Stimulated activated CD8-positive, alpha-beta memory T cell treated with anti-CD3 and anti-CD28 coated beads, Interleukin-15, amount 100 ng/mL, for 24 hours (primary cell): Measurements from ENCODE around the gene ADAM15.
A peak's percentile ranks its signal among the peaks of the same experiment; 100 is the strongest.

ENCODE experiments used
- DNase-seq: peaks from one replicate; pipeline ENCODE4 v3.0.0-alpha.2; 2020; ENCODE audit warnings: low read depth

ADAM15 gene

DNA sequence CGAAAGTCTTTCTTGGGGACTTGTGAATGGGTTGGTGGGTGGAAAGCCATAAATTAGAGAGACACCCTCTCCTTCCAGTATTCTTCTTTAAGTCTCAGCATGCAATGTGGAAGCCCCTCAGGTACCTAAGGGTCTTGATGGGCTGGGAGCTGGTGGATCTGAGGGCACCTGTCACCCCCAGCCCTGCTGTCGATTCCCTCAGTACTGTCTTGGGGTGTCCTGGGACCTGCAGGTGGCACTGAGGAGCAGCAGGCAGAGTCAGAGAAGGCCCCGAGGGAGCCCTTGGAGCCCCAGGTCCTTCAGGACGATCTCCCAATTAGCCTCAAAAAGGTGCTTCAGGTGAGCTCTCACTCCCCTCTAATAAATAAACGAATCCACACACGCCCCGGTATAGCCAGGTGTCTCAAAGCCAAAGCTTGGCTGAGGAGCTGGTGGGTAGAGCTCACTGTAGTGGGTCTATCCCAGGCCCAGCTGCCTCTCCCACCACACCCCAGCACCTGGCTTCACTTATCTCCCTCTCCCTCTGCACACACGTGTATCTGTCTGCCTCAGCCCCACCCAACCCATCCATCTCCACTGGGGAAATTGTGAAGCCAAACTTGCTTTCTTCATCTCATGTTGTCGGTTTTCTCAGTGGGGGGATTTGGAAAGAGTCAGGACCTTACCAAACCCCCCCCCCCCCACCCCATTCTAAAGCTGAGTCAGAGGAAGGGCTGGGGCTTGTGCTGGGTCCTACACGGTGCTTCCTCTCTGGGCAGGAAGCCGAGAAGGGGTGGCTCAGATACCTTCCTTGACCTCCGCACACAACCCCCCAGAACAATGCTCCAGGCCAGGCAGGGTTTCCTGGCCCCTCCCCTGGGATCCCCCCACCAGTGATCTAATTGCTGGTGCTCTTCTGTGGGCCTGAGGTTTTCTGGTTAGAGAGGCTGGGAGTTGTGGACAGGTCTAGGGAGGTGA is 1.6 kb downstream of the ADAM15 start:
- DNase-seq, result no peak

DNA sequence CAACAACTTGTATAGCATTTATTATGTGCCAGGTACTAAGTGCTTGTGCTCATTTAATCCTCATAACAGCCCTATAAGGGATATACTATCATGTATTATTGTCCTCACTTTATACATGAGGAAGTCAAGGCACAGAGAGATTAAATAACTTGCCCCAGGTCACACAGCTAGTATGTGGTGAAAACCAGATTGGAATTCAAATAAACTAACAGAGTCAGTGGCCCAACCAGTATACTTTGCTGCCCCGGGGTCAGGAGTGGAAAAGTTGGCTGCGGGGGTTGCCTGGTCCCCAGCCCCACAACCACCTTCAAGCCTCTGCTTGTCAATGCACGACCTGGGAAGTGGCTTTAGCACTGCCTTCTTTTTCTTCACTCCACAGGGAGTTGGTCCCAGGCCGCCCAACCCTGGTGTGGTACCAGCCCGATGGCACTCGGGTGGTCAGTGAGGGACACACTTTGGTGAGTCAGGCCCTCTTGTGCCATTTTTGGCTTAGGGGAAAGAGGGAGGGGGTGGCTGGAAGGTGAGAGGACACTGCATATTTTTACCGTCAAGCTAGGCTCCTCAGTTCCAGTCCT is 2.5 kb downstream of the ADAM15 start:
- DNase-seq, result no peak

DNA sequence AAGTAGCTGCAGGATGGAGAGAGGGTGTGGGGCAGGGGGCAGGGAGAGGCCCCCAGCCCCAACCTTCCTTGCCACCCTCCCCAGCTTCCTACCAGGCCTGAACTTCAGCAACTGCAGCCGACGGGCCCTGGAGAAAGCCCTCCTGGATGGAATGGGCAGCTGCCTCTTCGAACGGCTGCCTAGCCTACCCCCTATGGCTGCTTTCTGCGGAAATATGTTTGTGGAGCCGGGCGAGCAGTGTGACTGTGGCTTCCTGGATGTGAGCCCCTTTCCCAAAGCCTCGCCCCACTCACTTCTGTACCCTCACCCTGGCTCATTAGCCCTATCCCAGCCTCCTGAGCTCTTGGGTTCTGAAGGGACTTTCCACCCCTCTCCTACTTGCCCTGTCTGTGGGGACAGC is 6.0 kb downstream of the ADAM15 start:
- no peak for DNase-seq

DNA sequence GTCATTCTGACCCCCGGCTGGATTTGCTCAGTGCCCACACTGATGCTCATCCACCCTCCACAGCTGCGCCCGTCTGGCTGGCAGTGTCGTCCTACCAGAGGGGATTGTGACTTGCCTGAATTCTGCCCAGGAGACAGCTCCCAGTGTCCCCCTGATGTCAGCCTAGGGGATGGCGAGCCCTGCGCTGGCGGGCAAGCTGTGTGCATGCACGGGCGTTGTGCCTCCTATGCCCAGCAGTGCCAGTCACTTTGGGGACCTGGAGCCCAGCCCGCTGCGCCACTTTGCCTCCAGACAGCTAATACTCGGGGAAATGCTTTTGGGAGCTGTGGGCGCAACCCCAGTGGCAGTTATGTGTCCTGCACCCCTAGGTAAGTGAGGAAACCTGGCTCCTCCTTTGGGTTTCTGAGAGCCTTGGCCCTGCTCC is 6.7 kb downstream of the ADAM15 start:
- no peak for DNase-seq

DNA sequence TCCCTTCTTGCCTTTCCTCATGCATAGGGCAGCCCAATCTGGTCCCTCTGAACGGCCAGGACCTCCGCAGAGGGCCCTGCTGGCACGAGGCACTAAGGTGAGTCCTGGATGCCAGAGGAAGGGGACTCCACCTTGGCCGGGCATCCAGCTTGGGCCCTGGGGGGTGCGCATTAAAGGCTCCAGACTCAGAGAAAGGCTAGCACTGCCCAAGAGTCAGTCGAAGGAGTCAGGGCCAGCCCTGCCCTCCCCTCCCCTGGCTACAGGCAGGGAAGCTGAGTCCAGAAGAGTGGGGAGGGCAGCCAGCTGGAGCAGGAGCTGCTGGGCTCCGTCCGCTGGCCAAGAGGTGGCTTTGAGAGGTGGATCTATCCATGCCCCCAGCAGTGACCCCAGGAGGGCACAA is 9.6 kb downstream of the ADAM15 start:
- DNase-seq, result no peak

DNA sequence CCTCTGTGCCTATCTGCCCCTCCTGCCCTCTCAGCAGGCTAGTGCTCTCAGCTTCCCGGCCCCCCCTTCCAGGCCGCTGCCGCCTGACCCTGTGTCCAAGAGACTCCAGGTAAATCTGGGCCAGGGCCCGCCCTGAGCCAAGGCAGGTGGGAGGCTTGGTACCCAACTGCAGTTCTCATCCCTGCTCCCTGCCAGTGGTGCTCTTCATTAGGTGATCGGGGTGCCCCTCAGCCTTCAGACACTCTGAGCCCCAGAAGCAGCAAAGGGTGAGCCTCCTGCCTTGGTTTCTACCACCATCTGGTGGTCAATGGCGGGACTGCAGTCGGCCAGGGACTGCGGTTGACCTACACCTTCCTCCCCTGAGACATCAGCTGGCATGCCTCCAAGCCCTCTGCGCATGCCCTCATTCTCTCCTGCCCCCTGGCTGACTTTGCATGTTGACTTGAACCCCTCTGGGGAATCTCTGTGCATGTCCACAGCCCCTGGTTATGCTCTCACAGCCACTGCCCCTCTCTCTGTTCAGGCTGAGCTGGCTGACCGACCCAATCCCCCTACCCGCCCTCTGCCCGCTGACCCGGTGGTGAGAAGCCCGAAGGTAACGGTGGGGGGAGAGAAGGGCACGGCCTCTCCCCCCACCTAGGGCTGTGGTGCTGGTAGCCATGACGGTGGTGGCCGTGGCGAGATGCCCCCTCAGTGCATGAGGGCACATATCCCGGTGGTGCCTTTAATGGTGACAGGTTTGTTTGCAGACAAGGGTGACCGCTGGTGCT is 10.4 kb downstream of the ADAM15 start:
- DNase-seq, result peak; percentile 98

DNA sequence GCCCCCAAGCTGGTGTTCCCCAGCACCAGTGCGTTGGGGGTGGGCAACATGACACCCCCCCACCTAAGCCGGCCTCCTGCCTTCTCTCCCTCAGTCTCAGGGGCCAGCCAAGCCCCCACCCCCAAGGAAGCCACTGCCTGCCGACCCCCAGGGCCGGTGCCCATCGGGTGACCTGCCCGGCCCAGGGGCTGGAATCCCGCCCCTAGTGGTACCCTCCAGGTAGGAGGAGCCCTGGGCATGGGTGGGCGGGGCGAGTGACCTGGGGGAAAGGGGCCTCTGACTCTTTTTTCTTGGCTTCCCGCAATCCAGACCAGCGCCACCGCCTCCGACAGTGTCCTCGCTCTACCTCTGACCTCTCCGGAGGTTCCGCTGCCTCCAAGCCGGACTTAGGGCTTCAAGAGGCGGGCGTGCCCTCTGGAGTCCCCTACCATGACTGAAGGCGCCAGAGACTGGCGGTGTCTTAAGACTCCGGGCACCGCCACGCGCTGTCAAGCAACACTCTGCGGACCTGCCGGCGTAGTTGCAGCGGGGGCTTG is 11.1 kb downstream of the ADAM15 start:
- DNase-seq, result no peak

DNA sequence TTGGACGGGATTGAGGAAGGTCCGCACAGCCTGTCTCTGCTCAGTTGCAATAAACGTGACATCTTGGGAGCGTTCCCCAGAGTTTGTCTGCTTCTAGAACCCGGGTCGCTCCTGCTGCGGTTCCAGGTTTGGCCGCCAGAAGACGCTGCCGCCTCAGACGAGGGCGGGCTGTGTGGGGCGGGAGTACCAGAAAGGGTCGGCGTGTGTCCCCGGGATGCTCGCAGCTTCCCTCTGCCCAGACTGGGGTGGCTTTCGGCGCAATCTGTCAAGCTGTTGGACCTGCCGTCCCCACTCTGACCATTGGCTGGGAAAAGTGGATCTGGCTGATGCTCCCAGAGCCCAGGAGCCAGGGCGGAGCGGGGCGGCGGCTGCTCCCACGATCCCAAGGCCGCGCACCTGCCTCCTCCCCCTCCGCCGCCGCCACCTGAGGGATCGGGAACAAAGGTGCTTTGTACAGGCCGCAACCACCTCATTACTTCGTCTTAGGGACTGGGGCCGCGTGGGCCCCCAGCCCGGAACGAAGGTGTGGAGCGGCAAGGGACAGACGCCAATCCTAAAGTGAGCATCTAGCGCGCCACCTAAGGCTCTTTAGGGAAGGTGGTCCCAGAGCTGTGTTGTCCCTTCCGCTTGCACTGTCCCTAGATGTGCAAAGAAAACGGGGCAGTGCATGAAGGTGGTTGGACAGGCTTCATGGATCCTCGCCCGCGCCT is 11.7 kb downstream of the ADAM15 start:
- peak; percentile 52 for DNase-seq

DNA sequence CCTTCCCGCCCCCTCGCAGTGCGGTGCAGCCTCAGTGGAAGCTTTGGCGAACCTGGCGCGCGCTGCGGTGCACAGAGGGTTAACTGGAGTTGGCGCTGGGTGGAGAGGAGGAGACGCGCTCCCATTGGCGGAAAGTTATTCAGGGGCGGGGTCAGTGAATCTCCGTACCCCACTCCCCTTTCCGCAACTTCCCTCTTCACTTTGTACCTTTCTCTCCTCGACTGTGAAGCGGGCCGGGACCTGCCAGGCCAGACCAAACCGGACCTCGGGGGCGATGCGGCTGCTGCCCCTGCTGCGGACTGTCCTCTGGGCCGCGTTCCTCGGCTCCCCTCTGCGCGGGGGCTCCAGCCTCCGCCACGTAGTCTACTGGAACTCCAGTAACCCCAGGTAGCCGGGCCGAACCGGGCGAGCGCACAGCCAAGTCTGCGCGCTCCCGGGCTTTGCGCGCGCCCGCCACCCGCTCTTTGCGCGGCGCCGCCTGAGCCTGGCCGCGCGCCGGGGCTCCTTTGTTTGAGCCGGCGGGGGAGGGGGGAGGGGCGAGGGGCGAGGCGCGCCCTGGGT is 12.5 kb downstream of the ADAM15 start, which contains the start of gene EFNA4:
TSS of gene EFNA4 (plus strand) at position 191 of the 561 bp plus-strand sequence. CDS start at position 275, 84 bp downstream.
- no peak for DNase-seq

DNA sequence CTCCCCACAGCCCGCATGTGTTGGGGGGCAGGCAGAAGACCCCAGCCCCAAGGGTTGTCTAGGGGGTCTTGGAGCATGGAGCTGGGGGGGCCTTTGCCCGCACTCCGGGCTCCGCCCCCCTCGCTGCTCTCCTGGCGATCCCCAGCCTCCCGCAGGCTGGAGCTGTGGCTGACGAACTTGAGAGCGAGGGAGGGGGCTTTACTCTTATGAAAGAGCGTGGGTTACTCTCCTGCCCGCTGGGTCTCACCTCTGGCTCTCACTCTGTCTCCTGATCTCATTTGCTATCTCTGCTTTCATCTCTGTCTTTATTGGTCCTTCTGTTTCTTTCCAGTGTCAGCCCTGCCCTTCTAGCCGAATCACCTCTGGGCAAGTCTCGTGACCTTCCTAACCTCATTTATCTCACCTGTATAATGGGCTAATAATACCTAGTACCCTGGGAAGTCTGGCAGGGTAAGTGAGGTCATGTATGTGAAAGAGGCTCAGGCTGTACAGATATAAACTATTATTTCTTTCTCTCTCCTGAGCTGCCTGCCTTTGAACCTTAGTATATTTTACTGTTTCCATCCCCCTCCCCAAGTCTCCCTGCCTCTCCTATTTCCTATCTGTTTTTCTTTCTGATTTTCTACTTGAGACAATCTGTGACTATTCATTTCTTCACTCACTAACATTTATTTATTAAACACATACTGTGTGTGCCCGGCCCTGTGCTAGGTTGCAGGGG is 13.2 kb downstream of the ADAM15 start:
- no peak for DNase-seq

DNA sequence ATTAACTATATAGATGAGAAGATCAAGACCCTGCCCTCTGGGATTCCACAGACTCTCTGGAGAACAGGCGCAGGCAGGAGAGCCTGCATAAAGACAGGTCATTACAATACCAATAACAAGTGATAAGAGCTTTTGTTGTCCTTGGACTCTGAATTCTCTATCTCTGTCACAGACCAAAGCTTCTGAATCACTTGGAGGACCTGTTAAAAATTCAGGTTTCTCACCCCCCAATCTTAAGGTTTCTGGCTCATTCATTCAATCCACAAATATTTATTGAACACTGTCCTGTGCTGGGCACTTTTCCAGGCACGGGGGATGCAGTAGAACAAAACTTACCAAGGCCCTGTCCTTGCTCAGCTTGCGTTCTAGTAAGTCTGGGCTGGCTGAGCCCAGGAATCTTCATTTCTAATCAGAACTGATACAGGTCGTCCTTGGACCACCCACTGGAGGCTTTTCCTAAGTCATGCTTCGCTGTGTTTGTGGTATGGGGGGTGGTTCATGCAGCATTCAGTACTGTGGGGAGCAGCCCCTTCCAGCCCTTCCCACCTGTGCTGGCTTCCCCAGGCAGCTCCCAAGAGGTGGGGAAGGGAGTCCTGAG is 13.8 kb downstream of the ADAM15 start:
- no peak for DNase-seq

DNA sequence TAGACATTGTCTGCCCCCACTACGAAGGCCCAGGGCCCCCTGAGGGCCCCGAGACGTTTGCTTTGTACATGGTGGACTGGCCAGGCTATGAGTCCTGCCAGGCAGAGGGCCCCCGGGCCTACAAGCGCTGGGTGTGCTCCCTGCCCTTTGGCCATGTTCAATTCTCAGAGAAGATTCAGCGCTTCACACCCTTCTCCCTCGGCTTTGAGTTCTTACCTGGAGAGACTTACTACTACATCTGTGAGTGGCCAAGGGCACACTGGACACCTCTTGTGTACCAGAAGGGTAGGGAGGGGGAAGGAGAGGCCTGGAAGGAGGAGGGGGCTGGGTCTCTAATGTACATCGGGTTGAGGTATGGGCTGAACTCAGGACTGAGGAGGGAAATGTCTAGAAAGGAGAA is 15.7 kb downstream of the ADAM15 start:
- DNase-seq, result no peak

DNA sequence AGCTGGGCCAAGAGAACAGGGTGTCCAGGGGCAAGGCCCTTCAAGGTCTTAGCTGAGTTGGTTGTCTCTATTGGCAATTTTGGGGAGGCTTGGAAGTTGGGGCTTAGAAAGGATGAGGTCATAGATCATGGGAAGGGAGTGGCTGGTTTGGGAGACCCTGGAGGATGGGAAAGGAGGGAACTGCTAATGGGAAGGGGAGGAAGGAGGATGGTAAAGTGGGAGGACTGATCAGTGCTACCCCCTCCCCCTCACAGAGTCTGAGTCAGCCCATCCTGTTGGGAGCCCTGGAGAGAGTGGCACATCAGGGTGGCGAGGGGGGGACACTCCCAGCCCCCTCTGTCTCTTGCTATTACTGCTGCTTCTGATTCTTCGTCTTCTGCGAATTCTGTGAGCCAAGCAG is 17.5 kb downstream of the ADAM15 start:
- DNase-seq, result no peak

DNA sequence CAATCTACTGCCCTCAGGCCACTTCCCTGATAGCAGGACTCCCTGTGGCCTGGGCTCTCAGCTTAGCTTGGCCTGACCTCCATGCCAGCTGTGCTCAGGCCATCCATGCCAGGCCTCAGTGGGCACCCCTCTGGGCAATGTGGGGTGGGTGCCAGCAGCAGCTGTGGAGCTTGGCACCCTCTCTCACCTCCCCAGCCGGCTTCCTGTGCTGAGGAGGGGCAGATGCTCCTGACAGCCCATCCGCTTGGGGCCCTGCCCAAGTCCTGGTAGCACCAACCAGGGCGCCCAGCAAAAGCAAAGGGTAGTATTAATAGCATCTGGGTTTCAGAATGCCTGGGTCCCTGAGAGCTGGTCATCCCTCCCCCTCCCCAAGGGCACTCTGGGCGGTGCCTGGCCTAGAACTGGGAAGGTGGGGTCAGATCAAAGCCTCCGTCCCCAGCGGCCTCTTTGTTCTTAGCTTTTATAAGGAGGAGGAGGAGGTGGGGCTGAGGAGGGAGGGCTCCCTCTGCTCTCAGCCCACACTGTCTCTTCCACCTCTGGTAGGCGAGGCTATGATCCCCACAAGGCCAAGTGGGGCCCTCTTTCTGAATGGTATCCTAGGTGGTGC is 18.5 kb downstream of the ADAM15 start:
- no peak for DNase-seq

DNA sequence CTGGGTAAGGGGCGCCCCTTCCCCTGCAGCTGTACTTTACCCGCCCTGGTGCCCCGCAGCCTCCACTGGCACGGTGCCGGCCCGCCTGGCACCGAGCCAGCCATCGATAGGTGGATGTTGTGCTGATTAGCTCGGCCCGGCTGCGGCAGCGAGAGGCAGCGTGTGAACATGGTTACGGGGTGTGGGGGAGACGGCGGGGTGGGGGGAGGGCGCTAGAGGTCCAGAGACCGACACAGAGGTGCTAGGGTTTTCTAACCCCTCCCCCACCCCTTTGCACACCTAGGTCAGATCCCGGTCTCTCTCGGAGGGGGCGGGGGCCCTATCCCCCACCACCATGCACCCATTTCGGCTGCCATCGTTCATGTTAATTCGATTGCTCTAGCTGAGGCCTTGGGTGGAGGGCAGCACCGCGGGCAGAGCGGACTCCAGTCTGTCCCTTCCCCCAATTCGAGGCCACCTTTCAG is 19.1 kb downstream of the ADAM15 start:
- DNase-seq, result no peak

DNA sequence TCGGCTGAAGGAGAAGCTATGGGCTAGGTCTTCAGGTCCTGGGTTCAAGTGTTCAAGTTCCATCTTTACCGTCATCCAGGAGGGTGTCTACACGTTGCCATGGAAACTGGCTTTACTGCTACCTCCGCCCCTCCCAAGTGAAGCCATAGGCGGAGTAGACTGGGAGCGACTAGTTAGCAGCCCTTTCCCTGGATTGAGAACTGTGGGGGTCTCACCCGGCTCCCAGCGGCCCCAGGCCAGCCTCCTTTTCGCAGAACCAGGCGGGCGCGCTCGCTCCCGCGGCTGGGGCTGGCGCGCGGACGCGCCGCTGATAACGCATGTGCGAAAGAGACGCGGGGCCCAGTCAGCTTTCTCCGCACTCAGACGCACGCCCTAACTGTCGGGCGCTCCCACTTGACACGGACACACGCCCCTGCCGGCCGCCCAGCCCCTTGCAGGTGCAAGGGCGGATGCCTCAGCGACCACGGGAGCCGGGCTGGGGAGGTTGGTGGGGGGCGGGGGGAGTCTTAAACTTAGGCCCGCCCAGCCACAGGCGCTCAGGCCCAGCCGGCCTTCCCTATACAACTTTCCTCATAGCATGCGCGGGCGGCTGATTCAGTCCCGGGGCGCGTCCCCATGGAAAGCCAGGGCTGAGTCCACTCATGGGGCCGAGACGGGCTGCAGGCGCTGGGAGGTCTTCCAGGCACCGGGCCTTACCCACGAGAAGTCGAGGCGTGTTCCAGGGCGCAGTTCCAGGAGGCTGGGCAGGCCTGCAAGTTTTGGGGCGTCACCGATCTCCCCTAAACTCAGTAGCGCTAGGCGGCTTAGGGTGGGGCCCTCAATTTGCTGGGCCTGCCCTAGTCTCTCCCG is 19.8 kb downstream of the ADAM15 start:
- DNase-seq, result peak; percentile 51

DNA sequence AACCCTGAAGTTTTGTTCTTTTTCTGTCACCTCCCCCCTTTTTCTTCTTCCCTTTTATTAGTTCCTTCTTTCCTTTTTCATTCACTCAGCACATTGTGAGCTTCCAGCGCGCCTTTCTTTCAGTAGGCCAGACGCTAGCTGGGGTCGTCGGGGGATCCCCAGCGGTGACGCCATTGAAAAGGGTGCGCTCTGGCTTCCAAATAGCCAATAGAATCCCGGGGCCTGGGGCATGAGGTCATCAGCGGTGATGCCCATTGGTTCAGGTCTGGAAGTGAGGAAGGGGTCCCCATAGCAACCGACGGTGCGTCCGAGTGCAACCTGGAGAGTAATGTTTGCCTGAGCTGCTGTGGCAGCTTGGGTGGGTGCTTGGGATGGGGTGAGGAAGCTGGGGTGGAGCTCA is 20.6 kb downstream of the ADAM15 start:
- no peak for DNase-seq

DNA sequence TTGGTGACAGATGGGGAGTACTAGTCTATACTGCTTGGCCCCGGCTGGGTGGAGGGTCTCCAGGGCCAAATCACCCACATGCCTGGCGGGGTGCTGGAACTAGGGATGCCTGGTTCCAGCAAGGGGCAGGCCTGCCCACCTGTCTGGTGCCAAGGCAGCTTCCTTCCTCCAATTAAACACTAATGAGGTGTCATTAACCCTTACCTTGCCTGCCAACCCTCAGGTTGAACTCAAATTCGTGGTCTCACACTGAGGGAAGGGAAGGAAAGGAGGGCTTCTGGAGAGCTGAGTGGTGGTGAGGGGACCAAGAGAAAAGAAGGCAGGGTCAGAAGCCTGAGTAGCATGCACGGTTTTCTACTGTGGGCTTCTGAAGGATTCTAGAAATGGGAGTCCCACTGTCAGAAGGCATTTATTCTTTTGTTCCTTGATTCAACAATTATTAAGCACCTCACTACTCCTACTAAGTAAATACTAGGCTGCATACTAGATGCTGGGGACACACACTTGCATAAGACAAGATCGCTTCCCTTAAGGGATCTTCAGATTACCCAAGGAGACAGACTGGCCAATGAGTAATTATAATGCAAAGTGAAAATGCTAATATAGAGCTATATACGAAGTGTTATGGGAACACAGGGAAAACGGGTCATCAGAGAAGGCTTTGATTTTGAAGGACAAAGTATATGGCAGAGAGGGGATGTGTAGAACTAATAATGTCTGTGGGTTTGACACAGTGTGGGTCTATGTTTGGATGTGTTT is 21.6 kb downstream of the ADAM15 start:
- DNase-seq, result no peak
